Measurements from ENCODE around the gene TLNRD1. TPM values are rescaled to one million over a fixed set of nuclear protein-coding genes. Genes with fewer than 3 reads are reported as not detected.
A peak's percentile ranks its signal among the peaks of the same experiment; 100 is the strongest.

The TLNRD1 gene
- total RNA-seq, 1 donor from 2014 or later = 18.7 TPM

DNA sequence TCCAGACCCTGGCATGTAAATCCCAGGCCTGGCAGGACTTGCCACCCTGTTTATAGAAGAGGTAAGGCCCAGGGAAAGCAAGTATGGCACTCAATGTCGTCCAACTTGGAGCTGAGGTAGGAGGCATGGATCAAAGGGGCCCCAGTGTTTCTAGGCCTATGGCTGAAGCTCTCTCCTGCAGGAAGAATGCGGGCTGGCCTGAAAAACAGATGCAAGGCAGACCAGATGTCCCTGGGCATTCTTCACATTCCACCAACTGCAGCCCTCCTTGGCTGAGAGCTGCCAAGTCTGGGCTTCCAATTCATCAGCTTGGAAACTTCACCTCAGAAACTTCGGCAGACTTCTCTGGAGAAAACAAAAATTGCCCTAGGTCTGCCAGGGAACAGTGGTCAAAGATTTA is 33.3 kb upstream of the TLNRD1 start:
- H3K4me1 Mint-ChIP-seq (ENCODE audit: low read depth) = peaks cover 18% of the 10 kb centered on the region
- DNase-seq (ENCODE audit: low spot score) = no peak
- no peaks in the 10 kb centered on the region for H3K27me3 Mint-ChIP-seq (ENCODE audit: low read depth)
- H3K9me3 Mint-ChIP-seq (ENCODE audit: low read depth) = peaks cover 10% of the 10 kb centered on the region
- H3K27ac Mint-ChIP-seq (ENCODE audit: unreplicated experiment) = peak overlapping the region; percentile 43
- TF ChIP-seq, protein P1, sequence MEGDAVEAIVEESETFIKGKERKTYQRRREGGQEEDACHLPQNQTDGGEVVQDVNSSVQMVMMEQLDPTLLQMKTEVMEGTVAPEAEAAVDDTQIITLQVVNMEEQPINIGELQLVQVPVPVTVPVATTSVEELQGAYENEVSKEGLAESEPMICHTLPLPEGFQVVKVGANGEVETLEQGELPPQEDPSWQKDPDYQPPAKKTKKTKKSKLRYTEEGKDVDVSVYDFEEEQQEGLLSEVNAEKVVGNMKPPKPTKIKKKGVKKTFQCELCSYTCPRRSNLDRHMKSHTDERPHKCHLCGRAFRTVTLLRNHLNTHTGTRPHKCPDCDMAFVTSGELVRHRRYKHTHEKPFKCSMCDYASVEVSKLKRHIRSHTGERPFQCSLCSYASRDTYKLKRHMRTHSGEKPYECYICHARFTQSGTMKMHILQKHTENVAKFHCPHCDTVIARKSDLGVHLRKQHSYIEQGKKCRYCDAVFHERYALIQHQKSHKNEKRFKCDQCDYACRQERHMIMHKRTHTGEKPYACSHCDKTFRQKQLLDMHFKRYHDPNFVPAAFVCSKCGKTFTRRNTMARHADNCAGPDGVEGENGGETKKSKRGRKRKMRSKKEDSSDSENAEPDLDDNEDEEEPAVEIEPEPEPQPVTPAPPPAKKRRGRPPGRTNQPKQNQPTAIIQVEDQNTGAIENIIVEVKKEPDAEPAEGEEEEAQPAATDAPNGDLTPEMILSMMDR (IDR thresholded peaks at IDR 0.05) = no peak
- no peak overlapping the region for H3K4me3 Mint-ChIP-seq (ENCODE audit: unreplicated experiment)
- H3K36me3 Mint-ChIP-seq (ENCODE audit: low read depth) = peaks cover 14% of the 10 kb centered on the region

DNA sequence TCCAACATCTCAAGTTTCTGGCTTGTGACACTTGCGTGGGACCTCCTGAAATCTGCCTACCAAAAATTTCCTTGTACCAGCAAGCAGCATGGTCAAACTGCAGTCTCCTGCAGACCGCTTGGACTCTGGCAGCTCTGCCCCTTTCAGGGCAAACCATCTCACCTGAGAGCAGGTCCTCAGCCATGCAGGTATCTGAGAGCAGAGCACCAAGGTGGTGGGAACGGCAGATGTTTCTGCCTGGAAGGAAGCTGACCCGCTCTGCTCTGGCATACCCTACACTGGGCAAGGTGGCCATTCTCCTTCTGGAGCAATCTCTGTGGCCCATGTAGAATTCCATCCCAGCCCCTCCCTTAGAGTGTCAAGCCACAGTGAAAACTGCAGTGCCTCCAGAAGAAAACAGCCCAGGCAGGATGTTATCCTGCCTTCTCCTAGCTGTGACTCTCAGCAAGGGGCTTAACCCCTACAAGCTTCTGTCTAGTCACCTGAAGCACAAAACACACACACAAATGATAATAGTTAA is 32.7 kb upstream of the TLNRD1 start:
- Mint-ChIP-seq H3K27ac (ENCODE audit: unreplicated experiment) (peak overlapping the region; percentile 4), H3K27me3 (ENCODE audit: low read depth) (no peaks in the 10 kb centered on the region), H3K4me3 (ENCODE audit: unreplicated experiment) (no peak overlapping the region), H3K9me3 (ENCODE audit: low read depth) (peaks cover 10% of the 10 kb centered on the region), H3K4me1 (ENCODE audit: low read depth) (peaks cover 18% of the 10 kb centered on the region), H3K36me3 (ENCODE audit: low read depth) (peaks cover 10% of the 10 kb centered on the region)
- TF ChIP-seq, protein P1 (IDR thresholded peaks at IDR 0.05) = no peak
- no peak for DNase-seq (ENCODE audit: low spot score)

DNA sequence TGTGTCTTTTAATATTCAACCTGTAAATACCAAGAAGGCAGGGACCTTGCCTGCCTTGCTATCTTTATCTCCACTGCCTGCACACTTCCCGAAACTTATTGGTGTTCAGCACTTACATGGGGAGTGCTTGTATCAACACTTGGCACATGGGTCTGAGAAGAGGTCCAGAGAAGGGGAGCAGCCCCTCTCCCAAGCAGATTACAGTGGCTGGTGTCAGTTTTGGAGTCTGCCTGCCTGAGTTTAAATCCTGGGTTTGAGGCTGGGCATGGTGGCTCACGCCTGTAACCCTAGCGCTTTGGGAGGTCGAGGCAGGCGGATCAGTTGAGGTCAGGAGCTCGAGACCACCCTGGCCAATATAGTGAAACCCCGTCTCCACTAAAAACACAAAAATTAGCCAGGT is 31.4 kb upstream of the TLNRD1 start:
- no peak overlapping the region for H3K4me3 Mint-ChIP-seq (ENCODE audit: unreplicated experiment)
- TF ChIP-seq, protein P1 (IDR thresholded peaks at IDR 0.05) = no peak
- H3K36me3 Mint-ChIP-seq (ENCODE audit: low read depth) = peaks cover 8% of the 10 kb centered on the region
- H3K27me3 Mint-ChIP-seq (ENCODE audit: low read depth) = no peaks in the 10 kb centered on the region
- peaks cover 8% of the 10 kb centered on the region for H3K9me3 Mint-ChIP-seq (ENCODE audit: low read depth)
- H3K4me1 Mint-ChIP-seq (ENCODE audit: low read depth) = peaks cover 18% of the 10 kb centered on the region
- H3K27ac Mint-ChIP-seq (ENCODE audit: unreplicated experiment) = no peak overlapping the region
- DNase-seq (ENCODE audit: low spot score) = no peak

DNA sequence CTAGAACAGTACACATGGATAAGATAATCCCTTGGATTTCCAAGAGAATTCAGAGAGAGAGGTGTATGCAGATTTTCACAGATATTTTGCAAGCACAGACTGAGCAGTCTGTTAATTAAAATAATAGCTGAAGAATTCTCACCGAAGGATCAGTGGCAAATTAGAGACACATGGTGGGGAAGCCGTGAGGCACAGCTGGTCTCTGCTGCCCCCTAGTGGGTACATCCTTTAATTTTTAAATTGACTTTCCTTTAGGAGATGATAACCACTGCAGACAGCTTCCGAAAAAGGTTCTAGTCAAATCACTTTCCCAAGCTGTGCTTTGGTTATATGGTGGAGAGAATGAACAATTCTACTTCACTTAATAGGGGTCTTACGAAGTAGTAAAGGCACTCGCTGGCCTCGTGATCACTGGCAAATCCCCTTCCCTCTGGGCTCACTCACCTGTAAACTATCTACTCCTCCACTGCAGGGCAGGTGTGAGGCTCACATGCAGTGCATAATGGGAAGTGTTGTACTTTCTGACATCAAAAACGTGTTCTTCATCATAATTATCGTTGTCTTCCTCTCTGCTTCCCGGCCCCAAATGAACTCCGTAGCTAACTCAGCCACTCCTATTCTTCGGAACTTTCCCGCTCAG is 30.6 kb upstream of the TLNRD1 start:
- H3K4me3 Mint-ChIP-seq (ENCODE audit: unreplicated experiment) = no peak overlapping the region
- H3K4me1 Mint-ChIP-seq (ENCODE audit: low read depth) = peaks cover 18% of the 10 kb centered on the region

DNA sequence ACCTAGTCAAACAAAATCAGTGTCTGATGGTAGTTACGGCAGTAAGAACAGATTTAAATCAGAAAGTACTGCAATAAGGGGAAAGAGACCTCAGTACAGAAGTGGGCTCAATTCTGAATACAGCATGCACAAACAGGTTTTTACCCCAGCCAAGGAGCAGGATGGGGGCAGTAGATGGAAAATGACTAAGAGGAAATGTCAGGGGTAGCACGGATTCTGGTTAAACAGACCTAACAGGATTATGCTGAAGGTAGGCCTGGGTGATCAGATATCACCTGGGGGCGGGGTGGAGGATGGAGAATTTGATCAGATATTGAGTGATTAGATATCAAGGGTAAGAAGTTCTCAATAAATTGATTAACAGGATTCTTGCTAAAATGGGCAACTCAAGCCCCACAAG is 30.1 kb upstream of the TLNRD1 start:
- no peak overlapping the region for H3K27ac Mint-ChIP-seq (ENCODE audit: unreplicated experiment)
- H3K27me3 Mint-ChIP-seq (ENCODE audit: low read depth) = no peaks in the 10 kb centered on the region
- H3K4me3 Mint-ChIP-seq (ENCODE audit: unreplicated experiment) = no peak overlapping the region
- TF ChIP-seq, protein P1 (IDR thresholded peaks at IDR 0.05) = no peak
- H3K9me3 Mint-ChIP-seq (ENCODE audit: low read depth) = no peaks in the 10 kb centered on the region
- DNase-seq (ENCODE audit: low spot score) = no peak
- peaks cover under 1% of the 10 kb centered on the region for H3K36me3 Mint-ChIP-seq (ENCODE audit: low read depth)
- peaks cover 18% of the 10 kb centered on the region for H3K4me1 Mint-ChIP-seq (ENCODE audit: low read depth)

More for the DNA sequence above, 30.6 kb upstream of the TLNRD1 start:
- Mint-ChIP-seq H3K36me3 (ENCODE audit: low read depth) (peaks cover 3% of the 10 kb centered on the region), H3K9me3 (ENCODE audit: low read depth) (no peaks in the 10 kb centered on the region), H3K27ac (ENCODE audit: unreplicated experiment) (no peak overlapping the region), H3K27me3 (ENCODE audit: low read depth) (no peaks in the 10 kb centered on the region)
- TF ChIP-seq, protein P1 (IDR thresholded peaks at IDR 0.05) = peak; percentile 95
- no peak for DNase-seq (ENCODE audit: low spot score)

All from chondrocyte (in vitro differentiated cells).